ENCODE results near the gene TNNI3. TPM values are rescaled to one million over a fixed set of nuclear protein-coding genes. Genes with fewer than 3 reads are reported as not detected.
"Not testable (repeated sequence)": the region's sequence is repeated elsewhere in the genome, so short reads cannot be mapped to it uniquely, and the experiment has no call there.

Gene TNNI3
- total RNA-seq, result 5.4 and 6.5 TPM in 2 replicates
- long read RNA-seq, partial matches to known transcripts, result 1 of 1 reads
- long read RNA-seq, other reads (novel, unspliced or antisense), result 0 of 1 reads

DNA sequence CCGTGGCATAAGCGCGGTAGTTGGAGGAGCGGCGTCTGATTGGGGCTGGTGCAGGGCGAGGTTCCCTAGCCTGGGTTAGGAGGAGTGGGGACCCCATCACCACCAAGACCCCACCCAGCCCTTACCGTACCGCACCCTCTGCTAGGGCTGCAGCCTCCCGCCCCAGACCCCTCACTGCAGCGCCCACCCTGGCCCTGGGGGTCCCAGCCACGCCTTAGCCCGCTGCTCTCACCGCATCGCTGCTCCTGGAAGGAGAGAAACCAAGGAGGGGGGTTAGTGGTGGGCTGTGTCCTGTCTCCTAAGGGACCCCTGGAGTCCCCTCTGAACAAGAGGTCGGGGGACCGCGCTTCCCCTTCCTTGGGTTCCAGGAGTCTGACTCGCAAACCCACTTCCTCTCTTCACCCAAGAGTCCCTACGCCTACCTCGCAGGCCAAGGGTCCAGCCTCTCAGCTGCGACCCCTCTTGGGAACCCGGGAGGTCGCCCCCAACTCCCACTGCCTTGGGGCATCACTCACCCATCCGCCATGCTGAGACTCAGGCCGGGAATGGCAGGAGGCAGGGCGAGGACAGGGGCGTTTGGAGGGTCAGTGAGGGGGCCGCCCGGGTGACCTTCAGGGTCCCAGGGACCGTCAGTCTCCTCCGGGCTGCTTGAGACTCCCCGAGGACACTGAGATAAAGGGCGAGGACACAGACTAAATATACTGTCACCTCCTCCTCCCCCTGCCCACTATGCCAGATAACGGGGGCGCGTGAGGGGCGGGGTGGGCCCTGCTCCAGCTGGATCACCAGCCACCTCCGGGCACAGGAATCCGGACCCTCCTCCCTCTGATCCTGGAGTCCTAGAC lies at the start of gene TNNI3:
TSS of gene TNNI3 (minus strand) at position 669 of the 845 bp plus-strand sequence. CDS start at position 526, 143 bp downstream.
- peaks cover 54% of the 10 kb centered on the region for H3K27me3 Mint-ChIP-seq (ENCODE audit: low read depth)
- peaks cover 6% of the 10 kb centered on the region for H3K4me1 Mint-ChIP-seq
- H3K27ac Mint-ChIP-seq (ENCODE audit: unreplicated experiment), result no peak within 1 kb of the TSS
- H3K9me3 Mint-ChIP-seq, result peaks cover under 1% of the 10 kb centered on the region
- no peaks in the 10 kb centered on the region for H3K36me3 Mint-ChIP-seq (ENCODE audit: low read depth)
- peak within 1 kb of the TSS; percentile 90 for H3K4me3 Mint-ChIP-seq
- no peak for DNase-seq (ENCODE audit: low read depth, low spot score)
- no peak for TF ChIP-seq CTCF (conservative IDR thresholded peaks at IDR 0.05)

GRCh38 chr19:55206664-55207500 lies 49.4 kb upstream of the TNNI3 start:
- no peaks in the 10 kb centered on the region for H3K36me3 Mint-ChIP-seq (ENCODE audit: low read depth)
- DNase-seq (ENCODE audit: low read depth, low spot score), result peak; percentile 60
- H3K27me3 Mint-ChIP-seq (ENCODE audit: low read depth), result peaks cover 21% of the 10 kb centered on the region
- H3K27ac Mint-ChIP-seq (ENCODE audit: unreplicated experiment), result no peak overlapping the region
- H3K4me3 Mint-ChIP-seq, result peak overlapping the region; percentile 8
- H3K9me3 Mint-ChIP-seq, result no peaks in the 10 kb centered on the region
- no peak for TF ChIP-seq CTCF (conservative IDR thresholded peaks at IDR 0.05)
- H3K4me1 Mint-ChIP-seq, result peaks cover 15% of the 10 kb centered on the region

DNA sequence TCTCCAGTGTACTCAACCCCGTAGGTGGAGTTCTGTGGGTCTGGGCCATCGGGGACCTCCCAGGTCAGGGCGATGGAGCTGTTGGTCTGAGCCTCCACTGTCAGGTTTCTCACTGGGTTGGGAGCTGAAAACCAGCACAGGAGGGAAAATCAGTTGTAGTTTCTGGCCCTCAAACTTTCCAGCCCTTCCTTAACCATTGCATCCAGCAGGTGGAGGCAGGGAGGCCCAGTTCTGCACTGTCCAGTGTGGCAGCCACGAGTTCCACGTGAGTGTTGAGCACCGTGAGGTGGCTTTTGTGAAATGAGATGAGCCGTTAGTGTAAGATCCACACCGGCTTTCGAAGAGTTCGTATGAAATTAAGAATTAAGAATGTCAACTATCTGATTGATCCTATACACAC lies 44.7 kb upstream of the TNNI3 start:
- TF ChIP-seq CTCF (conservative IDR thresholded peaks at IDR 0.05), result peak; percentile 26
- not testable (repeated sequence) for H3K9me3 Mint-ChIP-seq; DNase-seq (ENCODE audit: low read depth, low spot score); H3K4me1 Mint-ChIP-seq; H3K36me3 Mint-ChIP-seq (ENCODE audit: low read depth); H3K4me3 Mint-ChIP-seq; H3K27ac Mint-ChIP-seq (ENCODE audit: unreplicated experiment)
- H3K27me3 Mint-ChIP-seq (ENCODE audit: low read depth), result peaks cover 38% of the 10 kb centered on the region

GRCh38 chr19:55199620-55200204 lies 42.2 kb upstream of the TNNI3 start:
- Mint-ChIP-seq H3K9me3 (no peaks in the 10 kb centered on the region), H3K27me3 (ENCODE audit: low read depth) (peaks cover 32% of the 10 kb centered on the region), H3K4me3 (no peak overlapping the region), H3K4me1 (no peaks in the 10 kb centered on the region), H3K36me3 (ENCODE audit: low read depth) (no peaks in the 10 kb centered on the region), H3K27ac (ENCODE audit: unreplicated experiment) (no peak overlapping the region)
- no peak for TF ChIP-seq CTCF (conservative IDR thresholded peaks at IDR 0.05)
- DNase-seq (ENCODE audit: low read depth, low spot score), result no peak

DNA sequence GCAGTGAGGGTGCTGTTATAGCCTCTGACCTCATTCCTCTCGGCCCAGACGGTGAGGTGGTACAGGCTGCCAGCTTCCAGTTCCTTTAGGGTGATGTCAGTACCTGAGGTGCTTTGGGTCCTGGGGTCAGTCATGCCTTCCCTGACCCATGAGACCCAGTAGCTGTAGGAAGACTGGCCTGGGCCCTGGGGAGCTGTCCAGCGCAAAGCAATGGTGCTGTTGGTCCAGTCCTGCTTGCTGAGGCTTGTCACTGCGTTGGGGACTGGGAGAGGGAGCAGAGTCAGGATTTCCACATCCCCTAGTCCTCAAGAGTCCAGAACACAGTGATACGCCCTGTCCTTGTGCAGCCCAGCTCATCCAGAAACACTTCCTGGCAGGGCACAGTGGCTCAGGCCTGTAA lies 41.1 kb upstream of the TNNI3 start:
- no peaks in the 10 kb centered on the region for H3K36me3 Mint-ChIP-seq (ENCODE audit: low read depth)
- H3K4me1 Mint-ChIP-seq, result no peaks in the 10 kb centered on the region
- H3K27ac Mint-ChIP-seq (ENCODE audit: unreplicated experiment), result no peak overlapping the region
- peaks cover 31% of the 10 kb centered on the region for H3K27me3 Mint-ChIP-seq (ENCODE audit: low read depth)
- no peak for TF ChIP-seq CTCF (conservative IDR thresholded peaks at IDR 0.05)
- no peak overlapping the region for H3K4me3 Mint-ChIP-seq
- no peak for DNase-seq (ENCODE audit: low read depth, low spot score)
- H3K9me3 Mint-ChIP-seq, result no peaks in the 10 kb centered on the region
